ENCODE results near the gene ZC3H14.

ZC3H14 gene

GRCh38 chr14:88605594-88605993 is 42.8 kb downstream of the ZC3H14 start:
- no peak for DNase-seq

- no peak for DNase-seq
Measured at GRCh38 chr14:88607829-88608228, 45.0 kb downstream of the ZC3H14 start.

- no peak for DNase-seq
Measured at GRCh38 chr14:88611878-88612277, 49.0 kb downstream of the ZC3H14 start.

GRCh38 chr14:88612981-88613380 is 50.1 kb downstream of the ZC3H14 start:
- DNase-seq, result no peak

GRCh38 chr14:88613552-88614010 is 50.7 kb downstream of the ZC3H14 start:
- DNase-seq, result no peak

- no peak for DNase-seq
Measured at GRCh38 chr14:88614218-88614907, 51.5 kb downstream of the ZC3H14 start.

- no peak for DNase-seq
Measured at GRCh38 chr14:88616697-88617096, 53.9 kb downstream of the ZC3H14 start.

- no peak for DNase-seq
Measured at GRCh38 chr14:88617479-88617878, 54.6 kb downstream of the ZC3H14 start.

GRCh38 chr14:88618476-88618875 is 55.6 kb downstream of the ZC3H14 start:
- DNase-seq, result no peak

- no peak for DNase-seq
Measured at GRCh38 chr14:88621100-88621499, 58.3 kb downstream of the ZC3H14 start.

- DNase-seq, result no peak
Measured at GRCh38 chr14:88625671-88626070, 62.8 kb downstream of the ZC3H14 start.

GRCh38 chr14:88628033-88628432 is 65.2 kb downstream of the ZC3H14 start:
- no peak for DNase-seq

- no peak for DNase-seq
Measured at GRCh38 chr14:88628462-88628861, 65.6 kb downstream of the ZC3H14 start.

- DNase-seq, result no peak
Measured at GRCh38 chr14:88630565-88630964, 67.7 kb downstream of the ZC3H14 start.

- no peak for DNase-seq
Measured at GRCh38 chr14:88631091-88631490, 68.3 kb downstream of the ZC3H14 start.

- DNase-seq, result no peak
Measured at GRCh38 chr14:88632512-88632911, 69.7 kb downstream of the ZC3H14 start.

- DNase-seq, result no peak
Measured at GRCh38 chr14:88639221-88639620, 76.4 kb downstream of the ZC3H14 start.

- DNase-seq, result no peak
Measured at GRCh38 chr14:88660056-88660455, 97.2 kb downstream of the ZC3H14 start.

GRCh38 chr14:88667555-88668273 is 104.9 kb downstream of the ZC3H14 start:
- DNase-seq, result peak in 52 of 56 donors; percentile 3 to 83 (median 35)

GRCh38 chr14:88668448-88669116 is 105.7 kb downstream of the ZC3H14 start:
- no peak for DNase-seq

- no peak for DNase-seq
Measured at GRCh38 chr14:88669346-88669745, 106.5 kb downstream of the ZC3H14 start.
